GM18520 (cell line): ENCODE data around the gene HSPA12B.

Source experiments
- ATAC-seq: cut with Tn5 transposase; IDR thresholded peaks from one replicate; pipeline ENCODE4 v1.9.1; 2021; ENCODE audit not compliant: unreplicated experiment

HSPA12B gene

DNA sequence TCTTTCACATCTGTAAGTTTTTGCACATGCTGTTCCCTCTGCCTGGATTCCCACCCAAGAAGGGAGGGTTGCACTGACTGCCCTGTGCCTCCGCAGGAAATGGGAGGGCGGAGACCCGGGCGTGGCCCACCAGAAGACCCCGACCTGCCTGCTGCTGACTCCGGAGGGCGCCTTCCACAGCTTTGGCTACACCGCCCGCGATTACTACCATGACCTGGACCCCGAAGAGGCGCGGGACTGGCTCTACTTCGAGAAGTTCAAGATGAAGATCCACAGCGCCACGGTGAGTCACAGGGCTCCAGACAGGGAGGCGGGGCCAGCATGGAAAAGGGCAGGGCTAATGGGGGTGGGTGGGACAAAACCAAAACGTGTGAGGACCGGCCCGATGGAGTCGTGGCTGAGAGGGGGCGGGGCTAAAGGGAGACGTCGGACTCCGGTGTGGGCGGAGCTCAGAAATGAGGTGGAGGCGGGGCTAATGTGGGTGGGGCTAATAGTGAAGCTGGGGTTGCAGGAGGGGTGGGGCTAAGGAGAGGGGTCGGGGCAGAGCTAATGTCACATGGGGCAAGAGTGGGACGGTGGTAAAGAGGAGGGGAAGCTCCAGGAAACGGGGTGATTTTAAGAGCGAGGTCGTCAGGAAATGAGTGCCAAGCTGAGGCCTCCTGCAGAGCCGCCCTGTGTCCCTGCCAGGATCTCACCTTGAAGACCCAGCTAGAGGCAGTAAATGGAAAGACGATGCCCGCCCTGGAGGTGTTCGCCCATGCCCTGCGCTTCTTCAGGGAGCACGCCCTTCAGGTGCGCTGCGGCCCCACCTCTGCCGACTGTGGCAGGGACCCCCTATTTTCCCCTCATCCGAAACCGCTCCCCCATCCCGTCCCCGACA is 12.6 kb downstream of the HSPA12B start:
- ATAC-seq = no peak

DNA sequence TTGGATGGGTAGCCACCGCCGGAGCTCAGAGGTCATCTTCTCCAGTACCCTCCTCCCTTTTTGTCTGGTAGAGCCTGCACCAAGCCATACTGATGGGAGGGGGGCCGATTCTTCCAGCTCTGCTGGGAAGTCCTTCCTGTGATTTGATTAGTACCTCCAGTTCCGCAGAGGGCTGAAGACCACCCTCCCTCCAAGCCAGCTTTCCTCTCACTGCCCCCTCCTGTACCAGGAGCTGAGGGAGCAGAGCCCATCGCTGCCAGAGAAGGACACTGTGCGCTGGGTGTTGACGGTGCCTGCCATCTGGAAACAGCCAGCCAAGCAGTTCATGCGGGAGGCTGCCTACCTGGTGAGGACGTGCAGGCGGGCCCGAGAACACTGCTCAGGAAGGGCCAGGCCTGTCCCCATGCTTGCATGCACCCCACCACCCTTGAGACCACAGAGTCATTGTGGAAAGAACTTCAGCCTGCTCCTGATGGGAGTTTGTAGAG is 13.2 kb downstream of the HSPA12B start:
- ATAC-seq = no peak

DNA sequence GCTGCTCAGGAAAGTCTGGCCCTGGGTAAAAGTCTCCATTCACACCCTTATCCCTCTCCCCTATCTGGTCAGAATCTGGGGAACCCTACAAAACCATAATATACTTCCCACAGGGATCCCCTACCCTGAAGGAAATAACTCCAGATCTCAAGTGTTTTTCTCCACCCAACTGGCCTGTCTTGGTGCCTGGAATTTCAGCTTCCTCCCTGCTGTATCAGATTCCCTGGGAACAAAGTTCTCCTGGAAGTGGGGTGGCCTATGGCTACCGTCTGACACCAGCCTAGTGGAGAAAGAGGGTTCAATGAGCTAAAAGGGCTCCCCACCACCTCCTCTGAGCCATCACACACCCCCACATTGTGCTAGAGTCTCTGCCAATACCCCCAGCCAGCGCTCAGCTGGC is 15.0 kb downstream of the HSPA12B start:
- ATAC-seq = no peak

DNA sequence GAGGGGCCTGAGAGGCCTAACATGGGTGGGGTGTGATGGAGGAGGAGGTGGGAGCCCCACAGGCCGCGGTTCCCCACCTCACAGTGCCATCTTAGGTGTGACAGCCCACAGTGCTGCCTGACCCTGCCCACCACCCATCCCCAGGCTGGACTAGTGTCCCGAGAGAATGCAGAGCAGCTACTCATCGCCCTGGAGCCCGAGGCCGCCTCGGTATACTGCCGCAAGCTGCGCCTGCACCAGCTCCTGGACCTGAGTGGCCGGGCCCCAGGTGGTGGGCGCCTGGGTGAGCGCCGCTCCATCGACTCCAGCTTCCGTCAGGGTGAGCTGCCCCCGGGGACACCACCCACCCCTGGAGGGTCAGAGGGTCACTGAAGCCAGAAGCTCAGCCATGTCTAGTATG is 15.6 kb downstream of the HSPA12B start:
- ATAC-seq = no peak

DNA sequence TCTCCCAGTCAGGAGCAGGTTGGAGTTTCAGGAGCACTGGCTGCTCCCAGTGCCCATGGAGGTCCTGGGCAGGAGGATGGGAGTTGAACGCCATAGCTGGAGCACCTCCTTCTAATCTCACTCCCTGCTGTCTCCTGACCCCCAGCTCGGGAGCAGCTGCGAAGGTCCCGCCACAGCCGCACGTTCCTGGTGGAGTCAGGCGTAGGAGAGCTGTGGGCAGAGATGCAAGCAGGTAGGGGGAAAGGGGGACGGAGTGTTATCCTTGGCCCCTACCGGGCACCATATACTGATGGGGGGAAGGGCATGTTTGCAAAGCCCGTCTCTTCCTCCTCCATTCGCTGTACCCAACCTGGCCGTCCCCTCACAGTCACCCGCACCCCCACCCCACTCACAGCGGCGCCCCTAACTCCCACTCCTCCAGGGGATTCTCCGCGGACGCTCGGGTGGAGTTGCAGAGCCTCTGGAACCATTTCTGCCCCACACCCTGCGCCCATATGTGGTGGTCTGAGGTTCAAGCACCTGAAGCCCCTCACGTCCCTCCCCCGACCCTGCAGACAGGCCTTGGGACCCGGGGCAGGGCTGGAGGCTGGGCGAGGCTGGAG is 16.7 kb downstream of the HSPA12B start:
- ATAC-seq = no peak

DNA sequence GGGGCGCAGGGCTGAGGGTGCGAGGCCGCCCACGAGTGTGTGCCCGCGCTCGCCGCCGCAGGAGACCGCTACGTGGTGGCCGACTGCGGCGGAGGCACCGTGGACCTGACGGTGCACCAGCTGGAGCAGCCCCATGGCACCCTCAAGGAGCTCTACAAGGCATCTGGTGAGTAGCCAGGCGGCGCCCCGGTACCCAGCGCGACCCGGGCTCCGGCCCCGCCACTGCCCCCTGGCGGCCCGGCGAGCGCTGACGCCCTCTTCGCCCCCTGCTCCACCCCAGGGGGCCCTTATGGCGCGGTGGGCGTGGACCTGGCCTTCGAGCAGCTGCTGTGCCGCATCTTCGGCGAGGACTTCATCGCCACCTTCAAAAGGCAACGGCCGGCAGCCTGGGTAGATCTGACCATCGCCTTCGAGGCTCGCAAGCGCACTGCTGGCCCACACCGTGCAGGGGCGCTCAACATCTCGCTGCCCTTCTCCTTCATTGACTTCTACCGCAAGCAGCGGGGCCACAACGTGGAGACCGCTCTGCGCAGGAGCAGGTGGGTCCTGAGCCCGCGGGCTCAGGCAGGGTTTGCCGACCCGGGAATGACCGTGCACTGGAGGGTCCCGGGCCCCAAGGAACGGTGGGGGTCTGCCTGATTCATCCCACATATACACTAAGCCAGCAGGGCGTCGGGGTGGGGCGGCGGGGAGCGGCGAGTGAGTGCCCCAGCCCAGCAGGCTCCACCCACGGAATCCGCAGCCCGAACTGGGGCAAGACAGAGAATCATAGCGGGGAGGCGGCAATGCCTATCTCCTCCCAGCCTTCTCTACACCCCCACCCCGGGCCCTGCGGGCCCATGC is 17.4 kb downstream of the HSPA12B start:
- ATAC-seq = no peak

DNA sequence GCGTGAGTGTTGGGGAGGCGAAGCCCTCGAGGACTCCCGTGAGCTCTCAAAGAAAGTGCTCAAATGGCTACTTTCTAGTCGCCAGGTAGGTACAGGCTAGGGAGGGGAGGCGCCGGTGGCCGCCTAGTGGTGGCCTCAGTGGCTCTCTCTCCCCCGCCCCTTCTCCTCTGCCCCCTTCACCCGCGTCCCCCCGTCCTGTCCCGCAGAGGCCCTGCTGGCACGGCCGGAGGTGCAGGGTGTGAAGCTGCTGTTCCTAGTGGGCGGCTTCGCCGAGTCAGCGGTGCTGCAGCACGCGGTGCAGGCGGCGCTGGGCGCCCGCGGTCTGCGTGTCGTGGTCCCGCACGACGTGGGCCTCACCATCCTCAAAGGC is 18.8 kb downstream of the HSPA12B start:
- no peak for ATAC-seq

DNA sequence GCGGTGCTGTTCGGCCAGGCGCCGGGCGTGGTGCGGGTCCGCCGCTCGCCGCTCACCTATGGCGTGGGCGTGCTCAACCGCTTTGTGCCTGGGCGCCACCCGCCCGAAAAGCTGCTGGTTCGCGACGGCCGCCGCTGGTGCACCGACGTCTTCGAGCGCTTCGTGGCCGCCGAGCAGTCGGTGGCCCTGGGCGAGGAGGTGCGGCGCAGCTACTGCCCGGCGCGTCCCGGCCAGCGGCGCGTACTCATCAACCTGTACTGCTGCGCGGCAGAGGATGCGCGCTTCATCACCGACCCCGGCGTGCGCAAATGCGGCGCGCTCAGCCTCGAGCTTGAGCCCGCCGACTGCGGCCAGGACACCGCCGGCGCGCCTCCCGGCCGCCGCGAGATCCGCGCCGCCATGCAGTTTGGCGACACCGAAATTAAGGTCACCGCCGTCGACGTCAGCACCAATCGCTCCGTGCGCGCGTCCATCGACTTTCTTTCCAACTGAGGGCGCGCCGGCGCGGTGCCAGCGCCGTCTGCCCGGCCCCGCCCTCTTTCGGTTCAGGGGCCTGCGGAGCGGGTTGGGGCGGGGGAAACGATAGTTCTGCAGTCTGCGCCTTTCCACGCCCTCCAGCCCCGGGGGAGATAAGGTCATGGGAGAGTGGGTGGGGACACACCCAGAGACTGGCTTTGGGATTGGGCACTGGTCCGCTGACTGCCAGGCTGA is 19.3 kb downstream of the HSPA12B start:
- ATAC-seq = no peak

DNA sequence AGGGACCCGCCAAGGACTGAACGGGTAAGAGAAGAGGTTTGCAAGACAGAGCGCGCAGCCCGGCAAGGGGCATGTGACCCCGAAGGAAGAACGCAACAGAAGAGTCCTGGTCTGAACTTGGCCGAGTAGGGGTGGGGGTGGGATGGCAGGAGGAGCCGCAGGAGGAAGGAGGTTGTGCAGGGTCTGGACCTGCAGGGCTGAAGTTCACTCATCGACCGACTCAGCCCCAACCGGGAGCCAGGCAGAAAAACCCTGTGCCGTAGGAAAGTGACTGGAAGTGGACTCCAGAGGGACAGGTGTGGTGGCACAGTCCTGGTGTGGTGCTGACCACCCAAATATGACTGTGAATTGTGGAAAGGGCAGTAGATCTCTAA is 19.9 kb downstream of the HSPA12B start:
- no peak for ATAC-seq

DNA sequence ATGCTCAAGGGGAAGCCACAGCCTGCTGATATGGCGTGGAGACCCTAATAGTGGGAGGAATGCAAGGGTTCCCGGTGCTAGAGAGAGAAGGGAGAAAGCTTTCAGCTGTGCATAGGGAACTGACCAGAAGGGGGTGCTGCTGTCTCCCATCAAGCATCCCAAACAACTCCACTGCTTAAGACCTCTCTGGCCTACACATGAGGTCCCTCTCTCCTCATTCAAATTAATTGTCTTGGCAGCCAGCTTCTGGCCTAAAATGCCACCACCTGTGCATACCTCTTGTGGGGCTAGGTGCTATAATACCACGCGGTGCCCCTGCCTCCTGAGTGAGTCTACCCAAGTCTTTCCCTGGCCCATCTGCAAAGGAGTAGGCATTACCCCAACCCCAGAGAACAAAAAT is 20.6 kb downstream of the HSPA12B start:
- ATAC-seq = no peak

DNA sequence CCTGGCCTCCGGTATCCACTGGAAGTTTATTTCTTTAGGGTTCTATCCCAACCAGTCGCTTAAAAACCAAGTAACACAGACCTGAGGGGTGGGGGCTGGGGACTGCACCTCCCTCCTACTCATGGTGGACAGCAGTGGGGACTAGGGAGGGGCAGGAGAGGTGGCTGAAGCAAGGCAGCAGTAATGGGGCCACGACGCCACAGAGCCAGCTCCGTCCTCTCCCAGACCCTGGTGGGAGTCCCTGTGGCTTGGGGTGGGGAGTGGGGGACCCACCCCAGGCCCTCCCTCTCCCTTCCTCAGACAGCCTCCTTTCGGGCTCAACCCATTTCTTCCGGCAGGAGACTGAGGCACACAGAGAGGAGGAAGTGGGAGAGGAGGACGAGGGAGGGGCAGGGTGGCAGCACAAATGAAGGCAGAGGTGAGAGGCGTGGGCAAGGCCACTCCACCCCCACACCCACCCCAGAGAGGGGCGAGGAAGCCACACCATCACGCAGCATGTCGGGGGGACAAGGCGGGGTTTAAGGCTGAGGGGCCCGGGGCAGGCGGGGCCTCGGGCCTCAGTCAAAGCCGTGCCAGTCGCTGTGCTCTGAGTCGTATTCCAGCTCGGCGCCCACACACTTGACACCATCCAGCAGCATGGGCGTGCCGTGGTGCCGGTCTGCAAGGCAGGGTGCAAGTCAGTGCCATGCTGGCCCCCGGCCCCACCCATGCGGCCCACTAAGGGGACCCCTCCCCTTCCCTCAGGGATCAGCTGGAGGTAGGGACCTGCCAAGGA is 21.2 kb downstream of the HSPA12B start:
- ATAC-seq = no peak

DNA sequence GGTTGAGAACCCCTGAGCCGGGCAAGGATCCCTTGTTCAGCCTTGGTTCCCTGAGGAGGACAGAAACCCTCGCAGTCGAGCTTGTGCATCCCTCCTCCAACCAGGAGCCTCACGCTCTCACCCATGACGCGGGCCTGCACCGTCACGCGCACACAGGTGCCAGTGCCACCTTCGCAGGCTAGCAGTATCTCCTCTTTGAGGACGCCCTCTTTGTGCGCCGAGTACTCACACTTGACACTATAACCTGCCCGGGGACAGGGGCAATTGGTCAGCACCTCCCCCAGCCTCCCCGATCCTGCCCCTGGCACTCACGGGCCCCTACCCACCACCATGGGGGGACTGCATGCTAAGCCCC is 21.8 kb downstream of the HSPA12B start:
- ATAC-seq = no peak

DNA sequence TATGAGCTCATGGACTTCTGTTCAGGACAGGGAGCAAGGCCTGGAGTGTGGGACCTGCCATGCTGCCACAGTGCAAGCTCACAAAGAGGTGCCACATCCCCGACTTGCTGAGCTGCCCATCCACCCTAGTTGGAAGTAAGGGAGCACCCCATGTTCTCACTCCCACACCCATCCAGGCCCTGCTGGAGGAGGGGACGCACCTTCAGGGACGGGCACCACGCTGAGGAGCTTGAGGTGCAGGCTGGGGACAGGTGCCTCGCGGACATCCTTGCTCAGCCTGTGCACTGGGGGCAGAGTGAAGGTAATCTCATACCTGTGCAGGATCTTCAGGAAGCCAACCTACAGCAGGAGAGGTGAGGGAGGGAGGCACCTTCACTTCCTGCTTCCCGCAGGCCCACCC is 22.8 kb downstream of the HSPA12B start:
- ATAC-seq = no peak

DNA sequence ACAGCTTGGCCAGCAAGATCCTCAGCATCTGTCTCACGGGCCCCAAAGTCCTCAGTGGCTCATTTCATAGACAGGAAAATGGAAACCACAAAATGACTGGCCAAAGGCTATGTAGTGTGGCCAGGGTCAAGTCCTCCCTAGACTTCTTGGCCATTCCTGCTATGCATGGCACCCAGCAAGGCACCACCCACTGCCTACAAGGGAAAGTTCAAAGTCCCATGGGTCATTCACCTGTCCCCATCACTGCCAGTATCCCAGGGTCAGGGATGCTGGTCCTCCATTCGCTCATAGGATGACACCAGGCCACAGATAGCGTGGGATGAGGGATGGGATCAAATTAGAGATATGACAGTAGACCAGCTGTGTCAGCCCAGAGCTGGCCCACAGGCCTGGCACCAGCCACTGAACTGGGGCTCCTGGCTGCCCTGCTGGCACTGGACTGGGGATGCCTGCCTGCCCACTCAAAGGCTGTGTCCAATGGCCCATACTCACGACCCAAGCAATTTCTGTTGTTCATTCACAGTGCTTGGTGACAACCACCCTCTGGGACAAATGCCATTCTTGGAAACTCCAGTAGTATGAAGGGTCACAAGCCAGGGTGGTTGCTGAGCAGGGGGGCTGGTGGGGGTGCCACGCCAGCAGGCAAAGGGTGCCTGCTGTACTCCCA is 23.5 kb downstream of the HSPA12B start:
- no peak for ATAC-seq

DNA sequence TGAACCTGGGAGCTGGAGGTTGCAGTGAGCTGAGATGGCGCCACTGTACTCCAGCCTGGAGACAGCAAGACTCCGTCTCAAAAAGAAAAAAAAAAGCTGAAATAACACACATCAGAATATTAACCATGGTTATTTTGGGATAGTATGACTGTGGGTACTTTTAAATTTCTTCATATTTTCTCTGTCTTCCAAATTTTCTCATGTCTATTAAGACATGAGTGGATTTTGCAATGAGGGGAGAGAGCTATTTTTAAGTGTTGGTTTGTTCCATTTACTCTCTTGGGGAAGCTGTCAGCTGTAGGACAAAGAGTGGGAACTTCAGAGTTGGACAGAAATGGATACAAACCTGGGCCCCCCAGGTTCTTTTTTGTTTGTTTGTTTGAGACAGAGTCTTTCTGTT is 24.8 kb downstream of the HSPA12B start:
- no peak for ATAC-seq

DNA sequence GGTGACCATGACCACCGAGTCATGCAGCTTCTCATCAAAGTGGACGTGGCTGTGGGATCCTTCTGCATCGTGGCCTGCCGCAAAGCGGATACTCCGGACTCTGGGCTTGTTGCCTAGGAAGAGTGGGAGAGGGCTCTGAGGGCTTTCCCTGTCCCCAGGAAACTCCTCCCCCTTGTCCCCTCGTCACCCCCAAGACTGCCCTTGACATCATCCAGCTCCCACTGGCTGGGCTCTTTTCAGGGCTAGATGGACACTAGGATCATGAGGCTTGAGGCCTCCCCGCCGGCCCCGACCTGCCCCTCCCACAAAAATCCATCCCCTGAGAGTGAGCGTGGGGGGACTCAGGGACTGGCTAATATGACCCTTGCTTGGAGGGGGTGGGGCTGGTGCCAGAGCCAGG is 26.1 kb downstream of the HSPA12B start:
- ATAC-seq = no peak

DNA sequence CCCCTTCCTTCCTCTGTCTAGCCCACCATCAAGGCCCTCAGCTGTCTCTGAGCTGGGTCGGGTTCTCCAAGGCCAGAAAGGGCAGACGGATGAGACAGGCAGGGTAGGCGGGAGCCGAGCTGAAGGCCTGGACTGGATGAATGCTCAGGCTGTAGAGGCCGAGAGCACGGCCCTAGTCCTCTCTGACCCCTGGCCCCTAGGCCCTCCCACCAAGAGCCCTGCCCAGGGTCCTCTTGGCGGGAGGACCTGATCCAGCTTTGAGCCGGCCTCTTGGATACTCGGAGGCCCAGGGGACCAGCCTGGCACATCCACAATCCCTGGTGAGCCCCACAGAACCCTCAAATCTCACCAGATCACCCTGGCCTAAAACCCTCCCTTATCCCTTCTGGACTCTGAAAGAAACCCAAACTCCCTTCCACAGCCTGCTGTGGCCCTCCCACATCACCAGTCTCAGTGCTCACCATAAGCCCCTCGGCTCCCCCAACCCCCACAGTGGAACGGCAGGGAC is 26.9 kb downstream of the HSPA12B start:
- no peak for ATAC-seq

DNA sequence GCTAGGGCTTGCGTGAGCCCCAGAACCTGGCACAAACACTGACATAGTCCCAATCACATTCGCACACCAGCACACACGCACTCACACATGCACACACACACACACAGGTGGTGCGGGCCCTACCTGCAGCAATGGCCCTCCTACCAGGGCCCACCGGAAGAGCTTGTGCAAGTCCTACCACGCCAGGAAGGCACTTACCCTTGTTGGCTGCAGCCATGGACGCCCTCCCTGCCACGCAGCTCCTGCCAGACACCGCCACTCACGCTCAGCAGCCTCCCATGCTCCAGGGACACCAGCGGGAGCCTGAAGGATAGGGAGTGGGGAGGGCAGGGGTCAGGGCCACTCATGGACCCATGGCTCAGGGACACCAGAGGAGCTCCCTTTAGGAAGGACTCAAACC is 27.4 kb downstream of the HSPA12B start:
- no peak for ATAC-seq

DNA sequence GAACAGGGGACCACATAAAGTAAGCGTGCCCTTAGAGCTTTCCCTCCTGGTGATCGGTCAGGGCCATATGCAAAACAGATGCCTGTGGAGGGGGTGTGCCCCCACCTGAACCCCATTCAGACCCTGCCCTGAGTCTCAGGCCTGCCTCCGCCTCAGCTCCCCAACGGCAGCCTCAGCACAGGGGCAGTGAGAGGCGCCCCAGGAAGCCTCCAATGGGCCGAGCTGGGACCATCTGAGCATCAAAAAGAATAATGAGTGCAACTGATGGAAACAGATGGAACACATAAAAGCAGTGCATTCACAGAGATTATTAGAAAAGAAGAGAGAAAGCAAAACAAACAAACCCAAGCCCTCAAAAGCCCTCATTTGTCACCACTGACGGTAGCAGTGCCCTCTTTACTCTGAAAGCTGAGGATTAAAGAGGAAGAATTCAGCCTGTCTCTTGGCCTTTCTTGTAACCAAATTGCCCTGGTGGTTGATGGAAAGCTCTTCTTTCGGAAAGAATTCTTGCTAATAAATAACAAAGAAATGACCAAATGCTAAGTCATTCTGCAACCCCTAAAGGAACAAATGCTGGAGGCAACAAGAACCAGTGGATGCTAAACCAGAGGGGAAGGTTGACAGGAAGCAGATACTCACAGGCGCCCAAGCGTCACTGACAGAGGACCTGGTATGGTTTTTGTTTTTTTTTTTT is 28.3 kb downstream of the HSPA12B start:
- no peak for ATAC-seq
